ENCODE measurements around the gene ISM2. TPM values are rescaled to one million over a fixed set of nuclear protein-coding genes. Genes with fewer than 3 reads are reported as not detected.
A peak's percentile ranks its signal among the peaks of the same experiment; 100 is the strongest.

Gene ISM2
- polyA plus RNA-seq, 2 of the 4 experiments (the other 2 are of a cell fraction) = 0.10 to 0.21 TPM

- Histone ChIP-seq H3K9me3 (no peaks in the 10 kb centered on the region), H3K4me3 (no peak overlapping the region), H3K4me2 (no peak overlapping the region), H3K27ac (no peak overlapping the region), H3K4me1 (peaks cover 15% of the 10 kb centered on the region)
- TF ChIP-seq ELK1 (IDR thresholded peaks at IDR 0.05; ENCODE audit: low read depth, low read length) (no peak), HOXA7 (CRISPR knock-in tag; IDR thresholded peaks at IDR 0.05) (no peak), FOSL2 (IDR thresholded peaks at IDR 0.05) (no peak), FOSL2 (CRISPR knock-in tag; IDR thresholded peaks at IDR 0.05) (no peak), HDAC2 (IDR thresholded peaks at IDR 0.05) (no peak)
- TF ChIP-seq, protein P1, sequence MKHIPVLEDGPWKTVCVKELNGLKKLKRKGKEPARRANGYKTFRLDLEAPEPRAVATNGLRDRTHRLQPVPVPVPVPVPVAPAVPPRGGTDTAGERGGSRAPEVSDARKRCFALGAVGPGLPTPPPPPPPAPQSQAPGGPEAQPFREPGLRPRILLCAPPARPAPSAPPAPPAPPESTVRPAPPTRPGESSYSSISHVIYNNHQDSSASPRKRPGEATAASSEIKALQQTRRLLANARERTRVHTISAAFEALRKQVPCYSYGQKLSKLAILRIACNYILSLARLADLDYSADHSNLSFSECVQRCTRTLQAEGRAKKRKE (CRISPR knock-in tag; IDR thresholded peaks at IDR 0.05; ENCODE audit: low read depth) = no peak
- DNase-seq (ENCODE audit: low read depth in 1 of 2, low spot score in 1 of 2) = no peak
- ATAC-seq = no peak
- WGBS (ENCODE audit: missing lambda C conversion rate) = 80% methylated on average over 4 of the region's 4 CpGs
- FAIRE-seq = no peak
- CTCF ChIA-PET = interaction anchor here (1.0 to 1.3 kb wide), 2 partner anchors 15 to 50 kb away, joined by 3 to 4 read pairs; no protein-coding TSS in a partner anchor
- POLR2A ChIA-PET = interaction anchor here (0.6 kb wide), 1 partner anchor 397 kb away, joined by 4 read pairs; no protein-coding TSS in a partner anchor
These were observed 10.8 kb upstream of the ISM2 start for GRCh38 chr14:77509366-77509765.

DNA sequence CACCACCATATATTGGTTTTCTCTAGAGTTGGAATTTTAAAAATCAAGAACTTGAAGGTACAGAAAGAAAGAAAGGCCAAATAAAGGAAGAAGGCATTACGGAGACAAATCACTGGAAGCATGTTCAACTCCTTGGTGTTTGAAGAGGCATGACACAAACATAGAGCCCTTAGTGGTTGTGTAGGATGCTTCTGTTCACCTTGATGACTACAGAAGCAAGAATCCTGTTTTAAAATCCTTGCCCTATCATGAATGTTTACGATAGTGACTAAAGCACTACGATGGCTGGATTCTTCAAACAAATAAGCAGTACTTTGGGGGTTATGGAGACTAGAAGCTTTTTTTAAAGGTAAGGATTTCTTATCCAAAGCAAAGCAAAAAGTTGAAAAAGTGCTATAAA is 10.3 kb upstream of the ISM2 start:
- WGBS (ENCODE audit: missing lambda C conversion rate) = 68% methylated on average over 3 of the region's 3 CpGs
- Histone ChIP-seq H3K9me3 (no peaks in the 10 kb centered on the region), H3K27ac (peak overlapping the region in 1 of 2 experiments; percentile 41; a peak in 1 of 6 replicates), H3K4me2 (peak overlapping the region; percentile 14; the same call in 1 of the 3 replicates), H3K4me3 (no peak overlapping the region), H3K4me1 (peaks cover 15% of the 10 kb centered on the region)
- no peak for ATAC-seq
- no peak for FAIRE-seq
- TF ChIP-seq TP53 (CRISPR knock-in tag; IDR thresholded peaks at IDR 0.05) (no peak), EHMT2 (IDR thresholded peaks at IDR 0.05; ENCODE audit: low read depth) (no peak), SMC3 (IDR thresholded peaks at IDR 0.05) (no peak), RAD21 (conservative IDR thresholded peaks at IDR 0.05 in 1 of 2, IDR thresholded peaks at IDR 0.05 in 1 of 2) (no peak), HOXB13 (CRISPR knock-in tag; IDR thresholded peaks at IDR 0.05; ENCODE audit: low read depth) (no peak), CBX2 (IDR thresholded peaks at IDR 0.05; ENCODE audit: borderline replicate concordance, low read depth) (no peak), CEBPB (IDR thresholded peaks at IDR 0.05) (no peak), ZNF302 (CRISPR knock-in tag; IDR thresholded peaks at IDR 0.05) (no peak), FOXS1 (CRISPR knock-in tag; IDR thresholded peaks at IDR 0.05) (no peak)
- TF ChIP-seq, protein P2, sequence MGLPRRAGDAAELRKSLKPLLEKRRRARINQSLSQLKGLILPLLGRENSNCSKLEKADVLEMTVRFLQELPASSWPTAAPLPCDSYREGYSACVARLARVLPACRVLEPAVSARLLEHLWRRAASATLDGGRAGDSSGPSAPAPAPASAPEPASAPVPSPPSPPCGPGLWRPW (IDR thresholded peaks at IDR 0.05) = no peak
- POLR2A ChIA-PET = interaction anchor here (0.6 kb wide), 1 partner anchor 396 kb away, joined by 4 read pairs; no protein-coding TSS in a partner anchor
- no peak for DNase-seq (ENCODE audit: low read depth in 1 of 2, low spot score in 1 of 2)
- CTCF ChIA-PET = interaction anchor here (0.6 to 1.3 kb wide), 3 partner anchors 16 to 458 kb away, joined by 4 read pairs; no protein-coding TSS in a partner anchor

- ATAC-seq = peak; percentile 78 to 83
- CTCF ChIA-PET = interaction anchor here (0.9 to 1.3 kb wide), 2 partner anchors 16 to 368 kb away, joined by 4 read pairs; no protein-coding TSS in a partner anchor
- no peak for TF ChIP-seq FOSL2 (IDR thresholded peaks at IDR 0.05)
- peak; percentile 53 for TF ChIP-seq FOSL2 (CRISPR knock-in tag; IDR thresholded peaks at IDR 0.05)
- TF ChIP-seq MAFK (IDR thresholded peaks at IDR 0.05; ENCODE audit: partially characterized antibody) = peak; percentile 8
- peak; percentile 54 to 62; a peak in 2 of 4 replicates for TF ChIP-seq CEBPB (IDR thresholded peaks at IDR 0.05)
- TF ChIP-seq, protein P3, sequence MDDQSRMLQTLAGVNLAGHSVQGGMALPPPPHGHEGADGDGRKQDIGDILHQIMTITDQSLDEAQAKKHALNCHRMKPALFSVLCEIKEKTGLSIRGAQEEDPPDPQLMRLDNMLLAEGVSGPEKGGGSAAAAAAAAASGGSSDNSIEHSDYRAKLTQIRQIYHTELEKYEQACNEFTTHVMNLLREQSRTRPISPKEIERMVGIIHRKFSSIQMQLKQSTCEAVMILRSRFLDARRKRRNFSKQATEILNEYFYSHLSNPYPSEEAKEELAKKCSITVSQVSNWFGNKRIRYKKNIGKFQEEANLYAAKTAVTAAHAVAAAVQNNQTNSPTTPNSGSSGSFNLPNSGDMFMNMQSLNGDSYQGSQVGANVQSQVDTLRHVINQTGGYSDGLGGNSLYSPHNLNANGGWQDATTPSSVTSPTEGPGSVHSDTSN (IDR thresholded peaks at IDR 0.05) = no peak
- no peak for TF ChIP-seq PHF8 (IDR thresholded peaks at IDR 0.05; ENCODE audit: borderline replicate concordance, low read depth)
- TF ChIP-seq, protein P2 (IDR thresholded peaks at IDR 0.05) = 0 out of 2 replicates have a peak, but pooled peaks have one; percentile 28
- peak; percentile 53; the same call in 1 of the 2 replicates for TF ChIP-seq NFE2L2 (conservative IDR thresholded peaks at IDR 0.05; ENCODE audit: low read length)
- TF ChIP-seq ELK1 (IDR thresholded peaks at IDR 0.05; ENCODE audit: low read depth, low read length) = no peak
- no peak for TF ChIP-seq ZSCAN20 (CRISPR knock-in tag; IDR thresholded peaks at IDR 0.05)
- Histone ChIP-seq H3K27ac (peak overlapping the region in 1 of 2 experiments; percentile 41; a peak in 3 of 6 replicates), H3K4me2 (peak overlapping the region; percentile 14; the same call in 2 of the 3 replicates), H3K9me3 (no peaks in the 10 kb centered on the region; the same call in 2 of the 3 replicates), H3K4me3 (no peak overlapping the region), H3K4me1 (peaks cover 15% of the 10 kb centered on the region)
- POLR2A ChIA-PET = no interaction called here
- peak in 1 of 2 experiments; percentile 43 for DNase-seq (ENCODE audit: low read depth in 1 of 2, low spot score in 1 of 2)
- no peak for FAIRE-seq
- WGBS (ENCODE audit: missing lambda C conversion rate) = 59% methylated on average over 4 of the region's 4 CpGs
These were observed 9.6 kb upstream of the ISM2 start for GRCh38 chr14:77508249-77508648.
